Keratinocyte (primary cell): Measurements from ENCODE around the gene MYO1D. TPM values are rescaled to one million over a fixed set of nuclear protein-coding genes. Genes with fewer than 3 reads are reported as not detected.

Source experiments
- DNase-seq: peaks from one replicate; pipeline ENCODE4 v3.0.0-alpha.2; 2011; ENCODE audit warnings: low read depth, missing footprints, low spot score
- FAIRE-seq: peaks from 2 replicates; lab custom pipeline; 2011; peaks lifted over from hg19 to GRCh38; lab: Jason Lieb, UNC
- H2AFZ ChIP-seq: 2 replicates; pipeline ENCODE4 v1.6.0; 2012; ENCODE audit warnings: low read length, control low read depth, inconsistent platforms; ENCODE audit not compliant: control insufficient read depth
- H3K27ac ChIP-seq: 2 replicates; pipeline ENCODE4 v1.5.1; 2011; ENCODE audit warnings: low read length; ENCODE audit not compliant: control insufficient read depth, insufficient read depth
- H3K27me3 ChIP-seq: 3 replicates; pipeline ENCODE4 v1.6.0; 2011; ENCODE audit warnings: low read length; ENCODE audit not compliant: control insufficient read depth, insufficient read depth; ENCODE audit errors: extremely low read depth
- H3K36me3 ChIP-seq, 2 experiments: 2 replicates in 1 of 2; 3 replicates in 1 of 2; pipeline ENCODE4 v1.5.1; 2011; ENCODE audit warnings: low read length in 2 of 2, mild to moderate bottlenecking in 1 of 2; ENCODE audit not compliant: control insufficient read depth in 2 of 2, insufficient read depth in 2 of 2; ENCODE audit errors: extremely low read depth in 1 of 2
- H3K4me1 ChIP-seq: 3 replicates; pipeline ENCODE4 v1.5.1; 2011; ENCODE audit warnings: low read length; ENCODE audit not compliant: control insufficient read depth, insufficient read depth; ENCODE audit errors: extremely low read depth
- H3K4me2 ChIP-seq: 3 replicates; pipeline ENCODE4 v1.6.0; 2011; ENCODE audit warnings: low read depth, low read length; ENCODE audit not compliant: control insufficient read depth, insufficient read depth; ENCODE audit errors: extremely low read depth
- H3K4me3 ChIP-seq, 3 experiments: fragments of 200-600 bp in 1 of 3; sonication (generic) in 1 of 3; 2 replicates in 2 of 3; 3 replicates in 1 of 3; pipeline ENCODE4 v1.5.1; 2011 to 2016; ENCODE audit warnings: low read length in 3 of 3, mild to moderate bottlenecking in 3 of 3, control low read depth in 2 of 3, inconsistent platforms in 1 of 3, low read depth in 1 of 3, mixed read lengths in 1 of 3, mixed run types in 1 of 3, moderate library complexity in 1 of 3; ENCODE audit not compliant: control insufficient read depth in 2 of 3, insufficient read depth in 2 of 3; ENCODE audit errors: extremely low read depth in 1 of 3
- H3K79me2 ChIP-seq: 2 replicates; pipeline ENCODE4 v1.6.0; 2012; ENCODE audit warnings: low read length; ENCODE audit not compliant: control insufficient read depth, insufficient read depth
- H3K9ac ChIP-seq: 3 replicates; pipeline ENCODE4 v1.6.0; 2011; ENCODE audit warnings: low read length; ENCODE audit not compliant: control insufficient read depth, insufficient read depth; ENCODE audit errors: extremely low read depth
- H3K9me1 ChIP-seq: 3 replicates; pipeline ENCODE4 v1.6.0; 2011; ENCODE audit warnings: low read length; ENCODE audit not compliant: control insufficient read depth, insufficient read depth; ENCODE audit errors: extremely low read depth
- H3K9me3 ChIP-seq: 2 replicates; pipeline ENCODE4 v1.5.1; 2012; ENCODE audit warnings: low read depth, low read length; ENCODE audit not compliant: control insufficient read depth
- H4K20me1 ChIP-seq: 3 replicates; pipeline ENCODE4 v1.6.0; 2011; ENCODE audit warnings: low read length; ENCODE audit not compliant: control insufficient read depth, insufficient read depth; ENCODE audit errors: extremely low read depth
- EZH2 ChIP-seq: IDR thresholded peaks from one replicate; pipeline ENCODE4 v1.6.1; 2012; ENCODE audit warnings: inconsistent platforms, mild to moderate bottlenecking, low read length, moderate library complexity
- dilution Hi-C: fragments of 300-500 bp; cut with MboI; formaldehyde crosslinking; loops from one replicate; pipeline ENCODE4 v1.7.0; 2020; ENCODE audit warnings: low sequenced_read_pairs; ENCODE audit not compliant: extremely low pct_ligation_motif_present
- polyA plus RNA-seq, 5 experiments: library from polyadenylated mRNA; depleted of rRNA in 3 of 5; stranded (reverse) in 3 of 5; stranded (forward) in 1 of 5; unstranded in 1 of 5; fragments of >200 nt; gene quantifications; 1 replicate in 1 of 5; 2 replicates in 3 of 5; 3 replicates in 1 of 5; pipeline versions ENCODE4 v1.2.1 to v1.2.3, GENCODE V29; 2011 to 2012; ENCODE audit warnings: missing spikeins in 2 of 5, low read depth in 1 of 5, low replicate concordance in 1 of 5
- TF ChIP-seq, protein P1 (sequence below), 3 experiments: IDR thresholded peaks in 1 of 3; conservative IDR thresholded peaks in 1 of 3; optimal IDR thresholded peaks in 1 of 3; 2 replicates in 2 of 3; 3 replicates in 1 of 3; pipeline versions ENCODE3 to v1.5.1; 2011; ENCODE audit warnings: low read length in 3 of 3, mild to moderate bottlenecking in 3 of 3, moderate library complexity in 2 of 3, control low read depth in 1 of 3, inconsistent platforms in 1 of 3; ENCODE audit not compliant: insufficient read depth in 2 of 3; ENCODE audit errors: extremely low read depth in 1 of 3

MYO1D gene
- polyA plus RNA-seq, 1 donor (not counting 4 experiments of a cell fraction or from before 2014, with no cell fraction given), result 33.7 TPM

DNA sequence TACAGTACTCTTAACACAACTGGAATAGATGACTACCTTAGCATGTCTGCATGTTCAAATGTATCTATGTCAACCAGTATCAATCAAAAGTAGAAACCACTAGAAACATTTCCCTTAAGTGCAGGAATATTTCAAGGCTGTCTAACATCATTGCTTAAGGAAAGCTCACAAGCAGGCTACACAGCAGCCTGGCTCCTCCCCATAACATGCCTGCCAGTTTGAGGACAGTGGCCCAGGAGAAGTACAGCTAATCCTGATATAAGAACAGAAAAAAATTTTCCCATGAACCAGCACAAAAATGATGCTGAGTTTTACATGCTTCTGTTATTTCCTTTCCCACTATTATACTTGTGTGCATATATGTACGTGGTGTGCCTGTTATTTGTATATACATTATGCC, 175.1 kb downstream of the MYO1D start:
- no peaks in the 10 kb centered on the region for H4K20me1 ChIP-seq
- H2AFZ ChIP-seq, result no peak overlapping the region
- H3K79me2 ChIP-seq, result no peaks in the 10 kb centered on the region
- H3K27ac ChIP-seq, result no peak overlapping the region
- no peak for FAIRE-seq
- DNase-seq, result no peak
- H3K9me1 ChIP-seq, result no peaks in the 10 kb centered on the region
- no peaks in the 10 kb centered on the region for H3K27me3 ChIP-seq
- H3K36me3 ChIP-seq, result peaks cover 0 to 2% of the 10 kb centered on the region in 2 experiments
- dilution Hi-C loops, result no loop called here
- TF ChIP-seq, protein P1, sequence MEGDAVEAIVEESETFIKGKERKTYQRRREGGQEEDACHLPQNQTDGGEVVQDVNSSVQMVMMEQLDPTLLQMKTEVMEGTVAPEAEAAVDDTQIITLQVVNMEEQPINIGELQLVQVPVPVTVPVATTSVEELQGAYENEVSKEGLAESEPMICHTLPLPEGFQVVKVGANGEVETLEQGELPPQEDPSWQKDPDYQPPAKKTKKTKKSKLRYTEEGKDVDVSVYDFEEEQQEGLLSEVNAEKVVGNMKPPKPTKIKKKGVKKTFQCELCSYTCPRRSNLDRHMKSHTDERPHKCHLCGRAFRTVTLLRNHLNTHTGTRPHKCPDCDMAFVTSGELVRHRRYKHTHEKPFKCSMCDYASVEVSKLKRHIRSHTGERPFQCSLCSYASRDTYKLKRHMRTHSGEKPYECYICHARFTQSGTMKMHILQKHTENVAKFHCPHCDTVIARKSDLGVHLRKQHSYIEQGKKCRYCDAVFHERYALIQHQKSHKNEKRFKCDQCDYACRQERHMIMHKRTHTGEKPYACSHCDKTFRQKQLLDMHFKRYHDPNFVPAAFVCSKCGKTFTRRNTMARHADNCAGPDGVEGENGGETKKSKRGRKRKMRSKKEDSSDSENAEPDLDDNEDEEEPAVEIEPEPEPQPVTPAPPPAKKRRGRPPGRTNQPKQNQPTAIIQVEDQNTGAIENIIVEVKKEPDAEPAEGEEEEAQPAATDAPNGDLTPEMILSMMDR (optimal IDR thresholded peaks at IDR 0.05 in 1 of 3, IDR thresholded peaks at IDR 0.05 in 1 of 3, conservative IDR thresholded peaks at IDR 0.05 in 1 of 3; ENCODE audit: extremely low read depth in 1 of 3, insufficient read depth in 2 of 3, low read length in 3 of 3), result no peak
- no peak for TF ChIP-seq EZH2
- H3K4me2 ChIP-seq, result no peak overlapping the region
- H3K9me3 ChIP-seq, result no peaks in the 10 kb centered on the region
- no peak overlapping the region for H3K9ac ChIP-seq
- peaks cover 4% of the 10 kb centered on the region for H3K4me1 ChIP-seq
- no peak overlapping the region for H3K4me3 ChIP-seq

DNA sequence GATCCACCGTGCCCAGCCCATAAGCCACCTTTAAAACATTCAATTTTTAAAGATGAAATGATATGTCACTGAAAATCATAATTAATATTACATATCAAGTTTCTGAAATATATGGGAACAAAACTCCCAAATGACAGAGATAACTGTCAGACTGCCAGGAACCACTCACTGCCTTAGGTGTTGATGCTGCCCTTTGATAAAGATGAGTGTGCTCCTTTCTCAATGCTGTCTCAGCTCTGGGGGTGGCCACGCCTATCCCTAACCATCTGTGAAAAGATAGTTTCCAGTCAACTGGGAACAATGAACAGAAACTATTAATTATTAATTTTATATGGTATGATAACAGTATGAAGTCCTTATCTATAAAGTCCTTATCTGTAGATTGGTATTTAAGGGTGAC, 177.7 kb downstream of the MYO1D start:
- H3K4me1 ChIP-seq, result peaks cover 4% of the 10 kb centered on the region
- dilution Hi-C loops, result no loop called here
- H3K4me2 ChIP-seq, result no peak overlapping the region

More for the DNA sequence above, 177.7 kb downstream of the MYO1D start:
- H3K36me3 ChIP-seq, result peaks cover 0 to 3% of the 10 kb centered on the region in 2 experiments
- H2AFZ ChIP-seq, result no peak overlapping the region
- no peaks in the 10 kb centered on the region for H3K27me3 ChIP-seq
- H3K4me3 ChIP-seq, result no peak overlapping the region
- FAIRE-seq (peak; percentile 73), DNase-seq (no peak)
- no peaks in the 10 kb centered on the region for H3K9me3 ChIP-seq
- H3K79me2 ChIP-seq, result no peaks in the 10 kb centered on the region
- H3K9ac ChIP-seq, result no peak overlapping the region
- no peak overlapping the region for H3K27ac ChIP-seq
- TF ChIP-seq, protein P1 (optimal IDR thresholded peaks at IDR 0.05 in 1 of 3, IDR thresholded peaks at IDR 0.05 in 1 of 3, conservative IDR thresholded peaks at IDR 0.05 in 1 of 3; ENCODE audit: extremely low read depth in 1 of 3, insufficient read depth in 2 of 3, low read length in 3 of 3), result no peak
- no peak for TF ChIP-seq EZH2
- H3K9me1 ChIP-seq, result no peaks in the 10 kb centered on the region
- H4K20me1 ChIP-seq, result no peaks in the 10 kb centered on the region
